Right atrium auricular region (tissue), 2 donors: ENCODE measurements around the gene SRMS. TPM values are rescaled to one million over a fixed set of nuclear protein-coding genes. Genes with fewer than 3 reads are reported as not detected.
A peak's percentile ranks its signal among the peaks of the same experiment; 100 is the strongest.

Experiments
- DNase-seq: peaks from one replicate; pipeline ENCODE4 v3.0.0-alpha.2; 2019; ENCODE audit warnings: low spot score
- H3K27ac ChIP-seq, 2 donors: fragments of 200-600 bp; sonication (generic); 1 replicate in 1 of 2; 2 replicates in 1 of 2; pipeline ENCODE4 v1.5.1; 2016 to 2019
- H3K27me3 ChIP-seq, 2 donors: fragments of 200-600 bp; sonication (generic); one replicate each; pipeline versions ENCODE4 v1.5.1 to v1.6.0; 2017 to 2019
- H3K36me3 ChIP-seq: fragments of 200-600 bp; sonication (generic); one replicate; pipeline ENCODE4 v1.5.1; 2016
- H3K4me1 ChIP-seq, 2 donors: fragments of 200-600 bp; sonication (generic); one replicate each; pipeline versions ENCODE4 v1.5.1 to v1.6.0; 2017 to 2019
- H3K4me3 ChIP-seq, 2 donors: fragments of 200-600 bp; sonication (generic); 1 replicate in 1 of 2; 2 replicates in 1 of 2; pipeline ENCODE4 v1.5.1; 2017 to 2019; ENCODE audit warnings: mild to moderate bottlenecking in 1 of 2, moderate library complexity in 1 of 2
- H3K9me3 ChIP-seq, 2 donors: fragments of 200-600 bp; sonication (generic); one replicate each; pipeline ENCODE4 v1.5.1; 2019
- CTCF ChIP-seq, 2 donors: fragments of 200-600 bp; sonication (generic); IDR thresholded peaks; one replicate each; pipeline ENCODE4 v1.5.1; 2019; ENCODE audit warnings: antibody characterized with exemption in 2 of 2
- total RNA-seq, 2 donors: library from RNA; depleted of rRNA; stranded (reverse); fragments of >200 nt; gene quantifications; one replicate each; pipeline ENCODE4 v1.1.0, GENCODE V29; 2016

SRMS gene
- total RNA-seq, 2 donors from 2014 or later = not detected

DNA sequence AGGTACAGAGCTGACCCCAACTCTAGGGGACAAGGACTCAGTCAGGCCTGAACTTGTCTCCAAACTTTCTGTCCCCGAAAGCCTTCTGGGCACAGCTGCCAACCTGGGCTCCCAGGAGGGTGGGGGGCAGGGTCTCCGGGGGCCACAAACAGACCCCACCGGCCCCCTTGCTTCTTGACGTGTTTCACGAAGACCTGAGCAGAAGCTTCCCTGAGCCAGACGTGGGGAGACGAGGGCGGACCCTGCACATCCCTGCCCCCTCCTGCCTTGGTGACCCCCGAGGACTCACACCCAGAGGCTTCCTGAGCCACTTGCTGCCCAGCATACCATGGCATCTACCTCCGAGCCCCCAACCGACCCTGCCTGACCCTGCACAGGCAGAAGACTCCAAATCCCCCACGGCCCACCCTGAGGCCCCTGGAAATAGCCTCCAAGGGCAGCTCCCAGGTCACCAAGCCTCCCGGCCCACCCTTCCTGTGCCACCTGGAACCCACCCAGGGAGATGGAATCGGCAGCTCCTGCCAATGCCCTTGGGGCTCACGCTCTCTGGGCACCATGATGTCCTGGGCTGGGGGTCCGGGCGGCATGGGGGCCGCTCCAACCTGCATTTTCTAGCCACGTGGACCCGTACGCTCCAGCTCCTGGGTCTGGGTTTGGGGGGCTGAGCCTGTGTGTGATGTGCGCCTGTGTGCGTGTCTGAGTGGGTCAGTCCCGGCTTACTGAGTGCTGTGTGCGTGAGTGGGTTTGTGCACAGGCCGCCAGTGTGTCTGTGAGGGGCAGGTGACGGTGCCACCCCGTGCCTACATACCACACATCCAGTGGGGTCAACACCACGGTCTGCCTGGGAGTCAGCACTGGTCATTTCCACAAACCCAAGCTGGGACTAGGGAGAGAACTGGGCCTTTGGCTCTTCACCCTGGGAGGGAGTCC lies 7.8 kb downstream of the SRMS start:
- H3K9me3 ChIP-seq = no peaks in the 10 kb centered on the region

GRCh38 chr20:63539092-63539430 lies 8.5 kb downstream of the SRMS start:
- TF ChIP-seq CTCF (IDR thresholded peaks at IDR 0.05) = no peak
- Histone ChIP-seq H3K27me3 (no peaks in the 10 kb centered on the region), H3K4me3 (no peak overlapping the region), H3K36me3 (no peaks in the 10 kb centered on the region), H3K4me1 (peaks cover 0 to 16% of the 10 kb centered on the region in 2 donors), H3K27ac (no peak overlapping the region), H3K9me3 (no peaks in the 10 kb centered on the region)
- no peak for DNase-seq

More for the DNA sequence above, 7.8 kb downstream of the SRMS start:
- Histone ChIP-seq H3K36me3 (no peaks in the 10 kb centered on the region), H3K27ac (no peak overlapping the region), H3K4me1 (peaks cover 0 to 16% of the 10 kb centered on the region in 2 donors), H3K4me3 (no peak overlapping the region), H3K27me3 (no peaks in the 10 kb centered on the region)
- no peak for TF ChIP-seq CTCF (IDR thresholded peaks at IDR 0.05)
- no peak for DNase-seq

DNA sequence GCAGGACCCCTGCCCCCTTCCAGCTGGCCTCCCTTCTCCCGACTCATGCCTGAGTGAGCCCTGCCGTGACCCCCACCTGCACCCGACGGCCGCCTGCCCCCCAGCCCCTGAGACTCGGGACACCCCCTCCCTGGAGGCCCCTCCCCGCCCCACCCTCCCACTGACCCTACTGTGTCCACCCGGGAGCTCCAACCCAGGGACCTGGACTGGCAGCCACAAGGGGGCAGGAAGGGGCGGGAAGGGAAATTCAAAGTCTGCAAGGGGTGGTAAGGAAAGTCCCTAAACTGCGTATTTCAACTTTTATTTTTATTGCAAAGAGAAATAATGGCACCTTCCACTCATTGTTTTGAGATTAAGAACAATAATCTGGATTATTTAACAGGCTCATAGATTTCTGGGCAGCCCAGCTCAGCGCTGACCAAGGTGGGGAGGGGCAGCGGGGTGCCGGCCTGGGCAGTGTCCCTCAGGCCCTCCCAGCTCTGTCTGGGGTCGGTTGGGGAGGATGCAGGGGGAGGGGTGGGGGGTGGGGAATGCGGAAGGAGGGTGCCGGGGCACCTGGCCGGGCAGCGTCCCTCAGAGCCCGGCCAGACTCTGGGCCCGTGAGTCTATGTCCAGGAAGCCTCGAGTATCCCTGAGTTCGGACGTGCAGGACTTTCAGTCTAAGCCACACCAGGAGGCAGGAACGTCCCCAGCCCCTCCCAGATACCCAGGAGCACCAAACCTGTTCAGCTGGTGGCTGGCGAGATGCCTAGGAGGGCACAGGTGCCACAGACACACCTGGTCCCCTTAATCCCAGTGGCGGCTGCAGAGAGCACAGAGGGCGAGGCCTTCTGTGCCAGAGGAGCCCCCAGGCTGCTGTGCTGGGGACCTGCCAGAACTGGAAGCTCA lies 9.1 kb downstream of the SRMS start:
- Histone ChIP-seq H3K27ac (no peak overlapping the region), H3K27me3 (no peaks in the 10 kb centered on the region), H3K9me3 (no peaks in the 10 kb centered on the region), H3K36me3 (no peaks in the 10 kb centered on the region), H3K4me1 (peaks cover 0 to 16% of the 10 kb centered on the region in 2 donors), H3K4me3 (peak overlapping the region in 1 of 2 donors; percentile 43)
- no peak for DNase-seq
- peak in 1 of 2 donors; percentile 52 for TF ChIP-seq CTCF (IDR thresholded peaks at IDR 0.05)

- TF ChIP-seq CTCF (IDR thresholded peaks at IDR 0.05) = peak; percentile 92 to 95
- Histone ChIP-seq H3K27me3 (no peaks in the 10 kb centered on the region), H3K4me3 (peak overlapping the region in 1 of 2 donors; percentile 43), H3K27ac (no peak overlapping the region), H3K4me1 (peaks cover 0 to 16% of the 10 kb centered on the region in 2 donors), H3K36me3 (no peaks in the 10 kb centered on the region), H3K9me3 (no peaks in the 10 kb centered on the region)
- DNase-seq = peak; percentile 82
Measured at GRCh38 chr20:63537525-63538203, 9.9 kb downstream of the SRMS start.

GRCh38 chr20:63536997-63537524 lies 10.5 kb downstream of the SRMS start, which contains the start of gene PTK6:
PTK6 (minus strand) TSS chr20:63537376; CDS start chr20:63537314, 62 bp downstream.
- no peak within 1 kb of the TSS for H3K27ac ChIP-seq

More at GRCh38 chr20:63536997-63537524, 10.5 kb downstream of the SRMS start, which contains the start of gene PTK6:
- no peaks in the 10 kb centered on the region for H3K9me3 ChIP-seq
- H3K4me1 ChIP-seq = peaks cover 0 to 16% of the 10 kb centered on the region in 2 donors
- DNase-seq = no peak
- no peak for TF ChIP-seq CTCF (IDR thresholded peaks at IDR 0.05)
- peak within 1 kb of the TSS in 1 of 2 donors; percentile 43 for H3K4me3 ChIP-seq
- no peaks in the 10 kb centered on the region for H3K27me3 ChIP-seq
- H3K36me3 ChIP-seq = no peaks in the 10 kb centered on the region
